GM23248 (cell line): ENCODE results near the gene MMS19.

ENCODE experiments used
- EZH2 ChIP-seq: fragments of 200-600 bp; sonication (generic); IDR thresholded peaks from 2 replicates; pipeline ENCODE4 v1.6.1; 2018; ENCODE audit warnings: antibody characterized with exemption, mild to moderate bottlenecking; ENCODE audit not compliant: insufficient read depth, poor library complexity, severe bottlenecking
- EZH2phosphoT487 ChIP-seq: fragments of 200-600 bp; sonication (generic); IDR thresholded peaks from 2 replicates; pipeline ENCODE4 v1.6.1; 2018; ENCODE audit warnings: antibody characterized with exemption, moderate library complexity, mild to moderate bottlenecking, low read depth; ENCODE audit not compliant: insufficient read depth

DNA sequence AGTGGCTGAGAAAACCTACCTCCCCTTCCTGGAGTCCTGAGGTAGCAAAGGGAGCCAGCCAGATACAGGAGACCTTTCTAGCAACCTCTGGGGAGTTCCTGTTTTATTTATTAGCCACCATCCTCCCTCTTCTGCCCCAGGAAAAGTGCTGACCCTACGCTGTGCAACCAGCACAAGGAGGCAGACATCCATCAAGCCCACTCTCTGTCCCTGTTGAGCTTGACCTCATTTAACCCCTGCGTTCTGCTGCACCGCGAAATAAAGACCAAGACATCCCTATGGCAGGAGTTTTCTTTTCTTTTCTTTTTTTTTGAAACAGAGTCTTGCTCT is 49.0 kb upstream of the MMS19 start:
- TF ChIP-seq EZH2phosphoT487 (no peak), EZH2 (no peak)
